HepG2 (cell line): ENCODE data around the gene LMTK2. TPM values are rescaled to one million over a fixed set of nuclear protein-coding genes. Genes with fewer than 3 reads are reported as not detected.
A peak's percentile ranks its signal among the peaks of the same experiment; 100 is the strongest.

Source experiments
- ATF4 ChIP-seq, 2 experiments: fragments of 450-650 bp in 1 of 2; sonication (generic) in 1 of 2; formaldehyde crosslinking; IDR thresholded peaks; 2 replicates each; pipeline versions ENCODE4 v1.5.0 to v1.8.0; 2020 to 2022; ENCODE audit warnings: mild to moderate bottlenecking in 1 of 2, missing genetic modification reagents in 1 of 2
- BATF2 ChIP-seq: sonication (generic); formaldehyde crosslinking; IDR thresholded peaks from 2 replicates; pipeline ENCODE4 v1.8.0; 2022; ENCODE audit warnings: mild to moderate bottlenecking, missing genetic modification reagents, moderate library complexity
- CHD2 ChIP-seq: IDR thresholded peaks from 2 replicates; pipeline ENCODE4 v1.6.1; 2011; ENCODE audit warnings: low read depth, low read length, improper control_type of control experiment
- FLYWCH1 ChIP-seq: sonication (generic); formaldehyde crosslinking; IDR thresholded peaks from 2 replicates; pipeline ENCODE4 v1.8.1; 2023; ENCODE audit warnings: mild to moderate bottlenecking, missing genetic modification reagents
- IRF2 ChIP-seq: IDR thresholded peaks from 2 replicates; pipeline ENCODE4 v1.6.1; 2018; ENCODE audit warnings: missing genetic modification reagents, missing compliant biosample characterization
- KLF11 ChIP-seq: IDR thresholded peaks from 2 replicates; pipeline ENCODE4 v1.6.1; 2016; ENCODE audit warnings: missing compliant biosample characterization
- MLX ChIP-seq: IDR thresholded peaks from 2 replicates; pipeline ENCODE4 v1.6.1; 2016
- REXO4 ChIP-seq: sonication (generic); formaldehyde crosslinking; IDR thresholded peaks from 2 replicates; pipeline ENCODE4 v1.8.0; 2022; ENCODE audit warnings: missing genetic modification reagents, mild to moderate bottlenecking, borderline replicate concordance
- RNF2 ChIP-seq: fragments of 450-650 bp; conservative IDR thresholded peaks from 2 replicates; pipeline ENCODE4 v1.6.1; 2016; ENCODE audit warnings: low read depth
- SNRNP70 ChIP-seq: fragments of 200-400 bp; formaldehyde crosslinking; IDR thresholded peaks from 2 replicates; pipeline ENCODE4 v1.6.1; 2017; ENCODE audit warnings: mild to moderate bottlenecking, low read depth, low read length, moderate library complexity
- TFDP2 ChIP-seq: sonication (generic); formaldehyde crosslinking; IDR thresholded peaks from 2 replicates; pipeline ENCODE4 v1.4.0; 2020; ENCODE audit warnings: missing genetic modification reagents
- THYN1 ChIP-seq: sonication (generic); formaldehyde crosslinking; IDR thresholded peaks from 2 replicates; pipeline ENCODE4 v1.8.1; 2023; ENCODE audit warnings: low read depth, mild to moderate bottlenecking, moderate library complexity, missing genetic modification reagents, borderline replicate concordance
- U2AF2 ChIP-seq: fragments of 200-400 bp; formaldehyde crosslinking; IDR thresholded peaks from 2 replicates; pipeline ENCODE4 v1.6.1; 2017; ENCODE audit warnings: low read depth, mild to moderate bottlenecking, low read length
- XBP1 ChIP-seq: sonication (generic); formaldehyde crosslinking; IDR thresholded peaks from 2 replicates; pipeline ENCODE4 v1.5.0; 2020; ENCODE audit warnings: missing genetic modification reagents
- ZNF124 ChIP-seq: sonication (generic); formaldehyde crosslinking; IDR thresholded peaks from 2 replicates; pipeline ENCODE4 v1.4.0; 2020; ENCODE audit warnings: missing genetic modification reagents
- ZNF18 ChIP-seq: sonication (generic); formaldehyde crosslinking; IDR thresholded peaks from 2 replicates; pipeline ENCODE4 v1.8.0; 2022; ENCODE audit warnings: mild to moderate bottlenecking, missing genetic modification reagents; ENCODE audit not compliant: insufficient replicate concordance
- ZNF292 ChIP-seq: sonication (generic); formaldehyde crosslinking; IDR thresholded peaks from 2 replicates; pipeline ENCODE4 v1.8.1; 2022; ENCODE audit warnings: mild to moderate bottlenecking, low read depth, missing genetic modification reagents, borderline replicate concordance
- ZNF354B ChIP-seq: sonication (generic); formaldehyde crosslinking; IDR thresholded peaks from 2 replicates; pipeline ENCODE4 v1.8.0; 2022; ENCODE audit warnings: mild to moderate bottlenecking, missing genetic modification reagents
- ZNF615 ChIP-seq: sonication (generic); formaldehyde crosslinking; IDR thresholded peaks from 2 replicates; pipeline ENCODE4 v1.5.0; 2020; ENCODE audit warnings: mild to moderate bottlenecking, missing genetic modification reagents, borderline replicate concordance
- ZNF713 ChIP-seq: sonication (generic); formaldehyde crosslinking; IDR thresholded peaks from 2 replicates; pipeline ENCODE4 v1.4.0; 2020; ENCODE audit warnings: mild to moderate bottlenecking, missing genetic modification reagents
- ZNF770 ChIP-seq: sonication (generic); formaldehyde crosslinking; IDR thresholded peaks from 2 replicates; pipeline ENCODE4 v1.5.0; 2020; ENCODE audit warnings: mild to moderate bottlenecking, missing genetic modification reagents
- ZNF777 ChIP-seq: sonication (generic); formaldehyde crosslinking; IDR thresholded peaks from 2 replicates; pipeline ENCODE4 v1.4.0; 2020; ENCODE audit warnings: missing genetic modification reagents
- polyA plus RNA-seq, 8 experiments: library from polyadenylated mRNA; depleted of rRNA in 3 of 8; stranded (reverse) in 7 of 8; unstranded in 1 of 8; fragments of >200 nt; fragmentation: Illumina TruSeq in 4 of 8; extraction: Trizol in 4 of 8; gene quantifications; 2 replicates each; pipeline versions ENCODE4 v1.2.1 to v1.2.3, GENCODE V29; 2011 to 2016; ENCODE audit warnings: low read depth in 4 of 8, missing spikeins in 1 of 8, mixed read lengths in 1 of 8; ENCODE audit not compliant: insufficient read depth in 1 of 8
- total RNA-seq, 5 experiments: library from RNA; depleted of rRNA; stranded (reverse); fragments of >200 nt; fragmentation: Illumina TruSeq; extraction: Trizol; gene quantifications; 2 replicates each; pipeline ENCODE4 v1.2.3, GENCODE V29; 2016; ENCODE audit warnings: low read depth in 1 of 5

LMTK2 gene
- total and polyA plus RNA-seq, 2 of the 13 experiments (the other 11 are each of a cell fraction or from before 2014, with no cell fraction given), result 9.5 to 11.7 TPM

GRCh38 chr7:98106647-98107312 is at the start of gene LMTK2 (continued):
- TF ChIP-seq BATF2 (CRISPR knock-in tag), result no peak
- TF ChIP-seq ZNF18 (CRISPR knock-in tag), result peak; percentile 17
- TF ChIP-seq FLYWCH1 (CRISPR knock-in tag), result no peak
- TF ChIP-seq ZNF615 (CRISPR knock-in tag), result no peak
- no peak for TF ChIP-seq KLF11 (CRISPR knock-in tag)
- TF ChIP-seq MLX (CRISPR knock-in tag), result no peak
- no peak for TF ChIP-seq SNRNP70
- peak; percentile 80 for TF ChIP-seq ZNF777 (CRISPR knock-in tag)
- peak; percentile 71 for TF ChIP-seq TFDP2 (CRISPR knock-in tag)
- TF ChIP-seq U2AF2, result no peak
- peak; percentile 46; the same call in 1 of the 2 replicates for TF ChIP-seq ZNF770 (CRISPR knock-in tag)
- peak; percentile 94 for TF ChIP-seq ZNF713
- TF ChIP-seq ATF4 (CRISPR knock-in tag; IDR thresholded peaks at IDR 0.05), result no peak
- no peak for TF ChIP-seq RNF2
- TF ChIP-seq XBP1 (CRISPR knock-in tag), result no peak
- TF ChIP-seq CHD2, result no peak
- no peak for TF ChIP-seq THYN1
- no peak for TF ChIP-seq ZNF354B (CRISPR knock-in tag)
- TF ChIP-seq REXO4 (CRISPR knock-in tag), result no peak
- no peak for TF ChIP-seq ZNF292 (CRISPR knock-in tag)
- TF ChIP-seq IRF2 (CRISPR knock-in tag), result peak; percentile 76
- no peak; the same call in 1 of the 2 replicates for TF ChIP-seq ZNF124
